CD4-positive, alpha-beta T cell treated with Interferon alpha-2 for 1 hour (primary cell): ENCODE measurements around the gene KIAA0753.

Experiments used
- DNase-seq, 2 donors: peaks; one replicate each; pipeline ENCODE4 v3.0.0-alpha.2; 2020 to 2022

The KIAA0753 gene

DNA sequence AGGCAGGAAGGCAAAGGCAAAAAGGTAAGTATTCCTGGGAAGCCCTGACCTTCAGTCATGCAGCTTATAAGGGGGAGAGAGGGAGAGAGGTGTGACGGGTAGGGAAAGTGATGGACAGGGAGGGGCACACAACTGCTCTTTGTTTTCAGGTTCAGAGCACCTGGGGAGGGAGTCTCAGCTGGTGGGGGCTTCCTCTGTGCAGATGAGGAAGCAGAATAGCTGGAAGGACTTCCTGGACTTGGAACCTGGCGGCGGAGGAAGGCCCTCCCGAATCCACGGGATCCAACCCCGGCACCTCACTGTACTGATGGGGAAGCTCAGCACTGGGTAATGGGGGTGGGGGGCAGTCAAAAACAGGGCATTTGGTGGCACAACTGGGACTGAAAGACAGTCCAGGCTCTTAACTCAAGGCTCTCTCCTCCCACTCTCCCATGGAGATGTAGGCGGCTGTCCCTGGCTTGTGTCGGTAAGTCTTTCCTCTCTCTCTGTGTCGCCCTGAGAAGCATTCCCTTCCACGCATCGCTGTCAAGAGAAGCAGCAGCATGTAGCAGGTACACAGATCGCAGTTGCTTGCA lies 72.2 kb downstream of the KIAA0753 start:
- DNase-seq = no peak

DNA sequence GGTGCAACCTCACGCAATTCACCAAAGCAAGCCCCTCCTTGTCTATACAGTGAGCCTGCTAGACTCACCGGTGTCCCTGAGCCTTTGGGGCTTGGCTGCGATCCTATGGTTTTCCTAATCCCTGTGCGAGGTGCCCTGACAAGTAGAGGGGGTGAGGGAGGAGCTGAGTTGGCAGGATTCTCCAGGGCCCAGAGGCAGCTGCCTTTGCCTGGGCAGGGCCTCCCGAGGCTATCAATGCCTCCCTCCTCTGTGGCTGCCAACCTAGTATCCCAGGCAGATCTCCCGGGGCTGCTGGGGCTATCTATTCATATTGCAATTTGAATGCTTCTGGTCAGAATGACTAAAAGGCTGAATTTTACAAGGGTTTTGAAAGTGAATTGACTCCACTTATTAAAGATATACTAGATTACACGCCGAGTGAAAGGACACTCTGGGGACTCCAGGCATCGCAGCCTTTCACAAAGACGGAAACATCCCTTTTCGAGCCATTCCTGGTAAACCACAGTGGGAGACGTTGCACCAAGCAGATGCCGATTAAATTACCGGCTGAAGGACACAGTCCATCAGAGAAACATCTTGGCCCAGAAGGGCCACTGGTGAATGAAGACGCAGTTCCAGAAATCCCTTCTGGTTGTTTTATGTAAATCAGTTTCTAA lies 72.9 kb downstream of the KIAA0753 start:
- DNase-seq = no peak

DNA sequence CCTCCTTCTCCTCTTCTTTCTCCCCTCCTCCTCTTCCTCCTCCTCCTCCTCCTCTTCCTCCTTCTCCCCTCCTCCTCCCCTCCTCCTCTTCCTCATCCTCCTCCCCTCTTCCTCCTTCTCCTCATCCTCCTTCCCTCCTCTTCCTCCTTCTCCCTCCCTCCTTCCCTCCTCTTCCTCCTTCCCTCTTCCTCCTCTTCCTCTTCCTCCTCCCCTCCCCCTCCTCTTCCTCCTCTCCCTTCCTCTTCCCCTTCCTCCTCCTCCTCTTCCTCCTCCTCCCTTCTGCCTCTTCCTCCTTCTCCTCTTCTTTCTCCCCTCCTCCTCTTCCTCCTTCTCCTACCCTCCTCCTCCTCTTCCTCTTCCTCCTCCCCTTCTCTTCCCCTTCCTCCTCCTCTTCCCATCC lies 79.1 kb downstream of the KIAA0753 start:
- DNase-seq = no peak

DNA sequence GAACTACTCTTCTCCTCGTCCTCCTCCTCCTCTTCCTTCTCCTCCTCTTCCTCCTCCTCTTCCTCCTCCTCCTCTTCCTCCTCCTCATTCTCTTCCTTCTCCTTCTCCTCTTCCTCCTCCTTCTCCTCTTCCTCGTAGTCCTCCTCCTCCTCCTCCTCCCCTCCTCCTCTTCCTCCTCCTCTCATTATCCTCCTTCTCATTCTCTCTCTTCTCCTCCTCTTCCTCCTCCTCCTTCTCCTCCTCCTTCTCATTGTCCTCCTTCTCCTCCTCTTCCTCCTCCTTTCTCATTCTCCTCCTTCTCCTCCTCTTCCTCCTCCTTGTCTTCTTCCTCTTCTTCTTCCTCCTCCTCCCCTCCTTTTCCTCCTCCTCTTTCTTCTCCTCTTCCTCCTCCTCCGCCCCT lies 80.0 kb downstream of the KIAA0753 start:
- no peak for DNase-seq

DNA sequence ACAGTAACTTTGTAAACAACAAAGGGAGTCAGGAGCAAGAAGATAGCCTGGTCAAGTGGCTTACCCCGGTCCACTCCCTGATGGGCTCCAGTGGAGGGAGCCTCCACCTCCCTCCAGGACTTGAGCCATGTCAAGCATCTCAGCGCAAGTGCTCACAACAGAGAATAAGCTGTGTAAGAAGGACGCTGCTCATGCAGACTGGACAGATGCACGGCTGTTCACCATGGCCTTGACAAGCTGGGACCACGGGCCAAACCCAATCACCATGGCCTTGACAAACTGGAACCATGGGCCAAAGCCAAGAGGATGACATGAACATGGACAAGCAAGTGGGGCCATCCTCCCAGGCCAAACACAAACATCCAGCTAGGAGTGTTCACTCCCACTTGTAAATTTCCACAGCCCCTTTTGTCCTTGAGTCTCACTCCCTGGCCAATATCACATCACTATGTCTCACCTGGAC lies 80.7 kb downstream of the KIAA0753 start:
- no peak for DNase-seq

DNA sequence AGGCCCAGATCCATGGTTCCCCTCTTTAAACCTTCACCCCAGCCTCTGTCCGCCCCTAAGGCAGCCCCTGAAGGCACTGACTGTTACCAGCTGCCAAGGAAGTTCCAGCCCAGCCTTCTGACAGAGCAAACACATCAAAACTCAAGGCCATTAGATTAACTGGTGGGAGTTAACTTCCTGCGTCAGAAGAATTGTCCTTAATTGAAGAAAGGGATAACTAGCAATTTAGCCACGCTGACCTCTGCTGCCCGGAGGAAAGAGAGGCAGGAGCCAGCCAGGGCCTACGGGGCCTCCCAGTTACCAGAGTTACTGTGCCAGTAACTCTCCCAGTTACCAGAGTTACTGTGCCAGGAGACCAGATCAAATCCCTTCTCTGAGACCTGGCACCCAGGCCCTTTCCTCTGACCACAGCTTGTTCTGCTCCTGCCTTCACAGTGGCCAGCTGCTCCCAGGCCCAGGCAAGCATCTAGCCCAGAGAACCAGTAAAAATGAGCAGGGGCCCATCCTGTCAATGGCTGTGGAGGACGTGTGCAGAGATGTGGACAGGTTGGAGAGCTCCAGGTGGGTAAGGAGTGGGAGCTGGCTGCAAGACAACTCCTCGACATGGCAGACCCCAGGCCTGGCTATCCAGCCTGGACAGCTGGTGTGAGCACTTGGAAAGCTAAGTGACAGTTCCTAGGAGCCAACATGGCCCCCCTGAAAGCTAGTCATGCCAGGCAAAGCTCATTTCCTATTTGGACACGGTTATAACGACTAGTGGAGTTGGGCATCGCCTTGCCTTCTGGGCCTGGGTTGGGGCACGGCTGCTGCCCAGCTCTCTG lies 81.4 kb downstream of the KIAA0753 start:
- no peak for DNase-seq

DNA sequence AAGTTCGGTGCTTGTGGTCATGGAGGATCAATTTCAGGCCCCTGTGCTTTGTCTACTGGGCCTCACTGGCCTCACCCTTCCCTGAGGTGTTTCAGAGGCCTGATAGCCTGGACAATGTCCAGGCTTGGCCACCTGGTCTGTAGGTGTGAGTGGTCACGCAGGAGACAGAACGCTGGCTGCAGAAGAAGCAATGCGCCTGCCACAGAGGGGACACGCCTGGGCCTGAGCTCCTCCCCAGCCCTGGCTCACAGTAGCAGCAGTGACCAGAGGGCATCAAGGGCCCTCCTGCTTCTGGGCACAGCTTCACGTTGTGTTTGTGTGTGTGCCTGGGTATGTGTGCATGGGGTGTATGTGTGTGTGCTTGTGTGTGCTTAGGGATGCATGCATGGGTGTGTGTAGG lies 82.2 kb downstream of the KIAA0753 start:
- no peak for DNase-seq

DNA sequence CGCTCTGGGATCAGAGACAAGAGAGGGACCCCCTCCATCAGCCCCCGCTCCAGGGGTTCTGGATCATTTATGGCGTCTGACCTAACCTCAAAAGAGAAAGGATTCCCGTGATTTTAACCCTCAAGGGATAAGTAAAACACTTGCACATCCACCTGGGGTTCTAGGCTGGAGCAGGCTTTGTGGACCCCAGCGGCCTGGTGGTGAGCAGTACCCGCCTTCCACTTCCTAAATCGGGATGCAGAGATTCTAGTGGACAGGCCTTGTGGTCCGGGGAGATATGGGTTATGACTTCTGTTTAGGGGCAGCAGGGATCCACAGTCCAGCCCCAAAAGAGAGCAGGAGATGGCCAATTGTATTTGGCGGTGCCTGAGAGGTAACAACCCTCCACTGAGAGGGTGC lies 83.5 kb downstream of the KIAA0753 start:
- DNase-seq = no peak

DNA sequence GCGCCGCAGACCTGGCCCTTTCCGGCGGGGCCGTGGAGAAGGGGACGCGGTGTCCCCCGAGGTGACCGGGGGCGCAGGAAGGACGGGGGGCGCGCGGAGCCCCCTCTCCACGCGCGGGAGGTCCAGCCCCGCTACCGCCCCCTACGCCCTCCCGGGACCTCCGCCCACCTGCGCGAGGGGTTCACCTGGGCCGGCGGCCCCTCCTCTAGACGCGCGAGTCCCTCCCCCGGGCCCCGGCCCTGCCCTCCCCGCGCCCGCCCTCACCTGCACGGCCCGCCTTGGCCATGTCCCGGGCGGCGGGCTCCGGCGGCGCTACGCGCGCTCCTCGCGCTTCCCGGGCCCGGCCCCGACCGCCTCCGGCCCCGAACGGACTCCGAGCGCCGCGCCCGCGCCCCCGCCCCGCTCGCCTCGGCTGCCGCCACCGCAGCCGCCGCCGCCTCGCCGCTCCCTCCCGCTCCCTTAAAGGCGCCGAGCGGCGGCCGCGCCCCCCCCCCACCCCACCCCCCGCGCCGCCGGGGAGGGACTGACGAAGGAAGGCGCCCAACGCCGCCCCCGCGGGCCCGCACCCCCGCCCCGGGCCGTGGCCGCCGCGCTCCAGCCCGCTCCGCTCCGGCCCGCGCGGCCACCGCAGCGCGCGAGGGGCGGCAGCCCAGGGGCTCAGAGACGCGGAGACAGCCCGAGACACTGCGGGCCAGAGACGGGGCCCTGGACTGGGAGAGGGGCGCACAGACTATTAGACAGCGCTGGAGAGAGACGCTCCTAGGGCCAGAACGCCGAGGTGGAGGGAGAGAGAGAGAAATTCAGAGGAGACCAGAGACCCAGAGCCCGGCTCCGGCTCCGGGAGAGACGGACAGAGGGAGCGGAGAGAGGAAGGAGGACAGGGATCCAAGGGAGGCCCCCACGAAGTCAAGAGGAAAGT lies 84.1 kb downstream of the KIAA0753 start, which contains the start of gene PITPNM3:
PITPNM3 (minus strand) TSS at position 435 of the 919 bp plus-strand sequence; CDS start at position 286, 149 bp downstream.
- DNase-seq = no peak

DNA sequence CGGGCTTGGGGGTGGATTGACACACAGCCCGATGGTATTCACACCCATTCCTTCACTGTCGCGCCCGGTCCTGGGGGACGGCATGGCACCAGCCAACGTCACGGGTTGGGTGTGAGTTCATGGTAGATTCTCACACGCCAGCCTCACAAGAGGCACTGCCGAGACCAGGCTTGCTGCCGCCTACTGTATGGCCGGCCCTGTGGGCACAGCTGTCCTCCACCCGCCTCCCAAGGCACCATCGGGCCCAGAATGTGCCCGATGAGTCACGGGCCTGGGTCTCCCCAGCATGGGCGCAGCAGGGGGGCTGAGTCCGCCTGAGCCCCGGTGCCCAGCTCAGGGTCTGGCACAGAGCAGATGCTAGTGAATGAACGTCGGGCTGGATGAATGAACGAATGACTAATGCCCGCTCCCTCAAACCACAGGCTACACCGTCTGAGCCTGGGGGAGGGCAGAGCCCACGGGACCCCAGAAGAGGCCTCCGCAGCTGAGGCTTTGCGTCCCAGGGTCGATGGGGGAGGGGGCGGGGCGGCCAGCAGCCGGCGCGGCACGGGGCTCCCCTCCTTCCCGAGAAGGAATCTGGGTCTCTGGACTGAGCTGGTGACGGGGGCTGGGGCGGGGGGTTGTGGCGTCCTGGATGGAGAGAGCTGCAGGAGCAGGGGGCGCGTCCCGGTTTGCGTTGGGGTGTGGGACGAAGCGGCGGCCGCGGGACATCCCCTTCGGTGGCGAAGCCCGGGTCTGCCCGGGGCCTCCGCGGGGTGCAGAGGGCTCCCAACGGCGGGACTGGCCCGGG lies 85.0 kb downstream of the KIAA0753 start:
- DNase-seq = no peak

DNA sequence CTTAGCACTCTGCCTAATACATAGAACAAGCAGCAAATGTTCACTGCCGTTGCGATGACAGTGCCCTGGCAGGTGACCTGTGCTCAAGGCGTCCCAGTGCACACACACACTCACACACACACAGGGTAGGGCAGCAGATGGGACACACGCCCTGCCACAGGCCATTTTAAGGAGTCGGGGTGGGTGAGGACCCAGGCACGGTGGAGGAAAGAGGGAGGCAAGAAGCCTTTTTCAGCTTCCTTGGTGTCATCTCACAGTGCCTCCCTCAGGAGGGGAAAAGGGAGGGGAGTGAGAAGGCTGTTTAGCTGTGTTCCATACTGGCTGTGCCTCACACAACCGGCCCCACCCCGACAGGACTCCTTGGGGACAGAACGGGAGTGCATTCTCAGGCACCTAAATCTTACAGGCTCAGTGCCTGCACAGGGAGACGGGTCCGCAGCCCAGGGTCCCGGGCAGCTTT lies 85.6 kb downstream of the KIAA0753 start:
- DNase-seq = no peak

DNA sequence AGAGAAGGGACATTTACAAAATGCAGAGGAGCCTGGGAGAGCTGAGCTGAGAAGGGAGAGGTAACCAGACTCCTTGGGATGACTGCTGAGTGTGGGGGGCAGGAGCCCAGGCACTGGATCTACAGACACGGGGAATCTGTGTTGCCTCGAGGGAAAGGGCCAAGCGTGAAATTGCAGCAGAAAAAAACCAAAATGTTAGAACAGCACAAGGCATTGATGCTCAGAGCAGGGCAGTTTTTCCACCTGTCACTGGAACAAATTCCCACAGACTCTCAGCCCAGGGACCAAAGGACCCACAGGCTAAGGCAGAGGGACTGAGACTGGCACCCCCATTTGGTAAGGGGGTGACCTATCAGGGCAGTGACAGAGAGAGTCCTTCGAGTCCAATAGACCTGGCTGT lies 86.2 kb downstream of the KIAA0753 start:
- DNase-seq = no peak

DNA sequence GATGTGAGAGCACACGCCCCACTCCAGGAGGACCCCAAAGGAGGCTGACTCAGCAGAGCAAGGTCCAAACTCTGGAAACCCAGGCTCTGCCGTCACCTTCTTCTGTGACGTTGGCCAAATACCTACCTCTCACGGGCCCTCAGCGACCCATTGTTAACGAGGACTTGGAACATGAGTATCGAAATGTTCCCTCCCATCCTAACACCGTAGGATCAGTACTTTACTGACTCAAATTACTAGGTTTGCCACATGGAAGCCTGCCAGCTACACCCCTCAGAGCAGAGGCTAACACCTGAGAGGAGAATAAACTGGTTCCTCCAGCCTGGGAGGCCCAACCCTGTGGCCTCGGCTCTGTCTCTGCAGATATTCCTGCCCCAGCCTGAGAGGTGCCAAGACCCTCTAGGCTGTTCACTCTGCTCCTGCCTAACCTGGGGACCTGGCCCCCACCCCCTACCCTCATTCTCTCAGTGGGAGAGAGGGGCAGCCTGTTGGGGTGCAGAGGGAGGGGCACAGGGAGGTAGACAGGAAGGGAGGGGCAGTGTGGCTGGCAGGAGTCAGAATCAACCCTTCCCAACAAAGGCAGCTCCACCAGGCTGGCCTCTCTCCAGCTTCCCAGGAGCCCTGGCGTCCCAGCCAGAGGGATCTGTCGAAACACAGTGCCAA lies 88.5 kb downstream of the KIAA0753 start:
- no peak for DNase-seq

DNA sequence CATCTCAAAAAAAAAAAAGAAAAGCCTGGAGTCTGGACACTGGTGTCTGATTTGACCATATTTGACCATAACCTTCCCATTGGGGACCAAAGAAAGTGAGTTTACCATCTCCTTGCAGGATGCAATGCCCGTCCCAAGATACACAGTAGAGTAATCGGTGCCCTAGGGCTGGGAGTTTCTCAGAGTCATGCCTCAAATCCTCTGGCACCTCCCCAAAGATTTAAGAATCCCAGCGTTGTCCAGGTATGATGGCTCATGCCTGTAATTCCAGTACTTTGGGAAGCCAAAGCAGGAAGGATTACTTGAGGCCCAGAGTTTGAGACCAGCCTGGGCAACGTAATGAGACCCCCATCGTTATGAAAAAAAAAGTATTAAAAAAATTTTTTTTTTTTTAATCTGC lies 89.2 kb downstream of the KIAA0753 start:
- DNase-seq = no peak

DNA sequence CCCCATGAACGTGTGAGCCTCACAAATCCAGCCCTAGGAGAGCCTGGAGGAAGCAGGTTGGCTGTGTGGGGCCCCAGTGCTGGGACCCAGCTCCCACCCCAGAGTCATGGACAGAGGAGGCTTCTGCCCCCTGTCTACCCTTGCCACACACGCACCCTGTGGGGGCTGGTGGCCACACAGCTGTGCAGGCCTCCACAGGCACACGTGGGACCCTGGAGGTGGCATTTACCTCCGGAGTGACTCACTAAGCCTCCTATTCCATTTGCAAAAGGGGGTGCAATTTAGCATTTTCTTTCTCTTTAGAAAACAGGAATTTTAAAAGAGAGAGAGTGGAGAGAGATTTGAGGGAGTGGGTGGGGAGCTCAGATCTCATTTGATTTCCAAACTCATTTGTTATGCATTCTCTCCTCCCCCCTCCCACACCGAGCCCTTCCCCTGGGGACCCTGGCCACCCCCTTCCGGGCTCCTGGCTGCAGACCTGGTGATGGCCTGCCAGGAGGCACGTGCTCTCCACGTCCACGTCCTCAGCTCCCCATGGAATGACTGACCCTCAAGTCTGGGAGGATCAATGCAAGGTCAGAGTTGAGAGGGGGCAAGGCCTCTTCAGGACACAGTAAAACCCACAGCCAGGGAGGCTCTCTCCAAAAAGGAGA lies 91.0 kb downstream of the KIAA0753 start:
- no peak for DNase-seq

DNA sequence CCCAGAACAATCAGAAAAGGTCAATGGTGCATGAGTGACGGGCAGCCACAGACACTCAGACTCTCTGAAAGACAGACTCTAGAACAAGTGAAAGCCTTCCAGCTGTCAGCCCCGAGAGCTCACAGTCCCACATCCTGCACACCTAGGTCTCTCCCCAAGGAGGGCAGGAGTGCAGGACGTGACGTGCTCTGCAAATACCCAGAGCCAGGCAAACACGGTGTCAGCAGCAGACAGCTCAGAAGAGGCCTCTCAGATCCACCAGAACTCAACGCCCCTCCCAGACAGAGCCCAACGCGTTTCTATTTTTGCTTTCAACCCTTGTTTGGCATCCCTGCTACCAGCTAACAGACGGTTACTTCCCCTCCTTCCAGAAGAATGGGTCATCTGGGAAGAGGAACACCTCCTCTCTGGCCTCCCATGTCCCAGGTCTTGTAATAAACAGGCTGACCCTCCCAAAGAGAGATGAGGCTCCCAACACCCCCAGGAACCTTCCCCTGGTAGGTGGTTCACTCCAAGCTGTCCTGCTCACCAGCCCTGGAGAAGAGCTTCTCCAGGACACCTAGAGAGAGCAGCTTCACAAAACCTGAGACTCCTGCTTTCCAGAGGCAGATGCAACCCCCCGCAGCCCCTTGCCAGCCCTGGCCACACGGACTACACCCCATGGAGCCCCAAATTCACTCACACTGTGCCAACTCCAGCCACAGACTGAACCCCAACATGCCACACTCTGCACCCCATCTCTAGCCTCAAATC lies 91.8 kb downstream of the KIAA0753 start:
- DNase-seq = peak in 1 of 2 donors; percentile 7

DNA sequence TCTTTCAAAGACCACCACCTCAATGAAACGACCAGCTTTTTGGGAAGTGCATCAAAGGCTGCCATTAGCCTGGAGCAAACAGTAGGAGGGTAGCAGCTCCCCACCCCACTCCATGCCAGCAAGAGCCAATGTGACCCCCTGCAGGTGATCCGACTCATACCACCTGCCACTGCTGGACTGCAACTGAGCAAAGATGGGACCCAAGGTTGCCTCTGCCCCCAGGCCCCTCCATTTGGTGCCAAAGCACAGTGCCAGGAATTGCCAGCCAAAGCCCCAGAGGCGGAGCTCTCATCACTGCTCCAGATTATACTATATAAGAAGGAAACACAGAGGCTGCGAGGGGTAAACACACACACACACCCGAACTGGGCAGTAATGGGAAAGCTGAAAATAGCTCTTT lies 92.5 kb downstream of the KIAA0753 start:
- no peak for DNase-seq

DNA sequence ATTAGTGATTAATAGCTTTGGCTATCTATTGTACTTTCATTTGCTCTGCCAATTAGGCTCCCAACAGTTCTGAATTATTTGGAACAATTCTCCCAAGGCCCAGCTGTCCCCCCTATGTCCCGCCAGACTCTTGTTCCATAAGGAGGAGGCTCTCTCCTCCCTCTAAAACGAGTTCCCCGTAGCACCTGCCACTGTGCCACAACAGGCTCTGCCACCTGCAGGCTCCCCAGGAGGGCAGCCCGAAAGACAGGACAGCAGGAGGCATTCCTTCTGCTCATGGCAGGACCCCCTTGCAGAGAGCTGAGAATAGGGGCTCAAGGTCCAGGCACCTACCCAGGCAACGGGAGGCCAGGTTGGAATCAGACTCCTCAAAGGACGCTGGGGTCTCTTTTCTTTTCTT lies 93.2 kb downstream of the KIAA0753 start:
- no peak for DNase-seq

DNA sequence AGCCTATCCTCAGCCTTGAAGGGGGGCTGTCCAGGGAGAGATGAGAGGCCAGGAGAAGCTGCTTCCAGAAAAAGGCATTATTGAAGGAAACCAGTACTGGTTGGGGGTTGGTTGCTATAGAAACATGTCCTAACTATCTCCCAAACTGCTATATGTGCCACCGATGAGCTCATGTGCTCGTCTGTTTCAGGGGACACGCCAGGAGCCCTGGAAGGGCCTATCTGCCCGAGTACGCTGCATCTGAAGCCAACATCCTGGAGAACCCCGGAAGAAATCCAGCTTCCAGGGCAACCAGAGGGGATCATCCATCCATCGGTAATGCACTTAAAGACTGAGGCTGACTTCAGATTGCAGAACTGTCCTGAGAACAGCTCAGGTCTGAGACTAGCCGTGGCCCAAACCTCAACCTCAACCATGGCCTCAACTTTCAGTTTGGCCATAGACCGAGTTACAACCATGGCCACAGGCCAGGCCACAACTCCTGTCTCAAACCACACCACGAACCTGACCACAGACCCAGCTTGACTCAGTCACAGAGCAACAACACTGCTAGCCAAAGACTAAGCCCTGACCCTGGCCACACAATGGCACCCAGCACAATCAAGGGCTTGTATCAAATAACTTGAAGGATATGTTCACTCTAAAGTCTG lies 94.3 kb downstream of the KIAA0753 start:
- no peak for DNase-seq
